ENCODE results near the gene IL36RN.

The IL36RN gene

GRCh38 chr2:113102133-113102532 is 43.1 kb downstream of the IL36RN start:
- DNase-seq (ENCODE audit: low read depth in 2 of 2), result no peak

- DNase-seq (ENCODE audit: low read depth in 2 of 2), result no peak
These were observed 44.3 kb downstream of the IL36RN start for GRCh38 chr2:113103277-113103676.

GRCh38 chr2:113104054-113104611 is 45.1 kb downstream of the IL36RN start:
- DNase-seq (ENCODE audit: low read depth in 2 of 2), result peak; percentile 25 to 29

GRCh38 chr2:113105047-113105785 is 46.2 kb downstream of the IL36RN start:
- DNase-seq (ENCODE audit: low read depth in 2 of 2), result peak; percentile 40 to 43

GRCh38 chr2:113111121-113111520 is 52.1 kb downstream of the IL36RN start:
- DNase-seq (ENCODE audit: low read depth in 2 of 2), result no peak

- no peak for DNase-seq (ENCODE audit: low read depth in 2 of 2)
These were observed 52.9 kb downstream of the IL36RN start for GRCh38 chr2:113111823-113112287.

- DNase-seq (ENCODE audit: low read depth in 2 of 2), result no peak
These were observed 53.4 kb downstream of the IL36RN start for GRCh38 chr2:113112441-113112840.

- no peak for DNase-seq (ENCODE audit: low read depth in 2 of 2)
These were observed 53.9 kb downstream of the IL36RN start for GRCh38 chr2:113112871-113113270.

GRCh38 chr2:113113807-113114206 is 54.8 kb downstream of the IL36RN start:
- no peak for DNase-seq (ENCODE audit: low read depth in 2 of 2)

Data from stimulated activated CD8-positive, alpha-beta memory T cell treated with anti-CD3 and anti-CD28 coated beads, Interleukin-2, amount 100 ng/mL, for 48 hours (primary cell).